Superior temporal gyrus (tissue), 1 donor: Measurements from ENCODE around the gene PRKAR1A.
"Not testable (repeated sequence)": the region's sequence is repeated elsewhere in the genome, so short reads cannot be mapped to it uniquely, and the experiment has no call there.

Source experiments
- DNase-seq: peaks from one replicate; pipeline ENCODE4 v3.0.0-alpha.2; 2016; ENCODE audit errors: extremely low spot score

The PRKAR1A gene

DNA sequence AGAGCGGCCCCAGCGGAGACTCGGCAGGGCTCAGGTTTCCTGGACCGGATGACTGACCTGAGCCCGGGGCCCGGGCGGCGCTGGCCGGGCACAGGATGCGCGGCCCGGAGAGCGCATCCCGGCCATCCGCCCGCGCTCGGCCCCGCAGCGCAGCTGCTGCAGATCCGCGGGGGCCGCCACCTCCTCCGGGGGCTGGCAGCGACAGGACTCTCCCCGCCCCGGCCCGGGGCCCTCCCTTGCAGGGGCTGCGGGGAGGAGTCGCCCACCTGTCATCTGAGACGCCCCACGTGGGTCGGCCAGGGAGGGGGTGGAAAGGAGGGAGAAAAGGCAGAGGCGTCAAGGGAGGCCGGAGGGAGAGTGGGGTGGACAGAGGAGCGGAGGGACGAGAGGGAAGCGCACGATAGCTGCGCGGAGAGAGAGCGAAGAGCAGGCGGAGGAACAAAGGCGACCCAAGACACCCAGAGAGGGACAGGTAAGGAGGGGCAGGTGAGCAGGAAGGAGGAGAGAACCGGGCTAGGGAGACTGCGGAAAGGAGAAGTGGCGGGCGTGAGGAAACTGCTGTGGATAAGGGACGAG is 471 bp upstream of the PRKAR1A start:
- peak; percentile 79 for DNase-seq

DNA sequence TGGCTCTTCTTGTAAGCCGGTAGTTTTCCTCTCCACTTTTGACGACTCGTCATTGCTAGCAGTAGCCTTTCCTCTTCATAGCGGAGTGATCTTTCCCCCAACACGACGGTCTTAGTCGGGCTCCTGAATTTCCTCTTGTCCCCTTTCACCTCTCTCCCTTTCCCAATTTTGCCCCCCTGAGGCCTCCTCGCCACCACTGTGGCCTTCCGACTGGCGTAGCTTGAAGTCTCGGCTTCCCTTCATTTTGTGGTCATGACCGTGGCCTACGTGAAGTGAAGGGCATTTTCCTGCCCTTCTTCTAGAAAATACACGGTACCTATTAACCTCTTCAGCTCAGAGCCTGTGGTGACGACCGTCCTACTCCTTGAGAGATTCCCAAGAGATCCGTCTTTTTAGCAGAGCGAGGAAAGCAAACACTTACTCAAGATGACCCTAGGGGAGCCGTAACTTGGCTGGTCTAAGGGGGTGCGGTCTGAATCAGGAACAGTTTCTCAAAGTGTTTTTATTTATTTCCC is 787 bp downstream of the PRKAR1A start:
- peak; percentile 56 for DNase-seq

DNA sequence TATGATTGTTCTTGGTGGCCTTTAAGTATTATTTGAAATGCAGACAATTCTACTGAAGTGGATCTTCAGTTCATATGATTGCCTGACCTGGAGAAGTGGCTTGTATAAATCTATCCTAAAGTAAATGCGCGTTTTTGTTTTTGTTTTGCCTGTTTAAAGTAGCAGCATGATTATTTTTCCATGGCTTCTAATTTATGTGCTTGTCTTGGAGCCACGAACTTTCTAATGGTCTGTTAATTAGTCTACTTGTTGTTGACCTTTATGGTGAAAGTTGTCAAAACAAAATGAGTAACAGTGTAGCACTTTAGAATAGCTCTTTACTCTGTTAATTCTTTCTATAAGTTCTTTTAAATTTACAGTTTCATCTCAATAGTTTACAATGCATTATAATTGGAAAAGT is 1.7 kb downstream of the PRKAR1A start:
- no peak for DNase-seq

DNA sequence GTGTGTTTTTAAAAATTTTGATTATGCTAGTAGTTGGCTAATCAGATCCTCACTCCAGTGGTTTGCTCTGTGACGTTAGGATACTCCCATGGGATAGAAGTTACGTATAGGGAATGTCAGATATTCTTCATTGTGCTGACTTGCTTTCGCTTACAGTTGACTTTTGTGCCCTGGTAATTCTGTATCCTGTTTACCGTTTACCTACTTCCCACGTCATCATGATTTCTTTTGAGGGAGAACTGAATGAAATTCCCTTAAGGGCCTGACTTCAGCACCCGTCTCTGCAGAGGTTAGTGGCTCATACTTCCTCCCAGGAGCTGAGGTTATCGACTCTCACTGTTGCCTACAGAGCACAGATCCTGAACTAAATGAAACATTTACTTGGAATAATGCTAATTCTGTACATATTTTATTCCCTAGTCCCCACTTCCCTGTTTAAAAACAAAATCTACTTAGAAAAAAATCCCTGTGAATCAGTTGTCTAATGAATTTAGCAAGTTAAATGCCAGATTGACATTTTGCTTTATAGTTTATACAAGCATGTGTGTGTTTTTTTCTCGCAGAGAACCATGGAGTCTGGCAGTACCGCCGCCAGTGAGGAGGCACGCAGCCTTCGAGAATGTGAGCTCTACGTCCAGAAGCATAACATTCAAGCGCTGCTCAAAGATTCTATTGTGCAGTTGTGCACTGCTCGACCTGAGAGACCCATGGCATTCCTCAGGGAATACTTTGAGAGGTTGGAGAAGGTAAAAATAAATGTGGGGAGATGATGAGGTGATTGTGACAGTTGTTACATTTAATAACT is 2.8 kb downstream of the PRKAR1A start:
- peak; percentile 60 for DNase-seq

DNA sequence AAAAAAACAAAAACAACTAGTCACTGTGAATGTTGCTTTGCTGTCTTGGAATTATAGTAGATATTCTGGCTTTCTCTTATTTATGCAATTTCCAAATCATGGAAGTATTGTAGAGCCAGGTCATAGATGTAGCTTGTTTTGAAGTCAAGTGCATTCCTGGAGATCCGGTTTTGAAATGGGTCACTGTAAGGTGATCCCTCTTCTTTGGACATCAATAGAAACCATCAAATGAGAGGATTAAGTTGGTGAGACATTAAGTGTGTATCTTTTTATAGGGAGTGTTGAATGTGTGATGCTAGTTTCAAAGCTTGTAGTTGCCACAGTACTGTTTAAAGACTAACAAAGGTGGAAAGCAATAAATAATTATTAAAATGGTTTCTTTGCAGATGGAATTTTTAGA is 4.5 kb downstream of the PRKAR1A start:
- no peak for DNase-seq

DNA sequence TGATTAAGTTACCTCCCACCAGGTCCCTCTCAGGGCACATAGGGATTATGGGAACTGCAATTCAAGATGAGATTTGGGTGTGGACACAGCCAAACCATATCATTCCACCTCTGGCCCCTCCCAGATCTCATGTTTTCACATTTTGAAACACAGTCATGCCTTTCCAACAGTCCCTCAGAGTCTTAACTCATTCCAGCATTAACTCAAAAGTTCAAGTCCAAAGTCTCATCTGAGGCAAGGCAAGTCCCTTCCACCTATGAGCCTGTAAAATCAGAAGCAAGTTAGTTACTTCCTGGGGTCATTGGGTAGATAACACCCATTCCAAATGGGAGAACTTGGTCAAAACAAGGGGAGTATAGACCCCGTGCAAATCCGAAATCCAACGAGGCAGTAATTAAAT is 5.4 kb downstream of the PRKAR1A start:
- DNase-seq, result not testable (repeated sequence)

DNA sequence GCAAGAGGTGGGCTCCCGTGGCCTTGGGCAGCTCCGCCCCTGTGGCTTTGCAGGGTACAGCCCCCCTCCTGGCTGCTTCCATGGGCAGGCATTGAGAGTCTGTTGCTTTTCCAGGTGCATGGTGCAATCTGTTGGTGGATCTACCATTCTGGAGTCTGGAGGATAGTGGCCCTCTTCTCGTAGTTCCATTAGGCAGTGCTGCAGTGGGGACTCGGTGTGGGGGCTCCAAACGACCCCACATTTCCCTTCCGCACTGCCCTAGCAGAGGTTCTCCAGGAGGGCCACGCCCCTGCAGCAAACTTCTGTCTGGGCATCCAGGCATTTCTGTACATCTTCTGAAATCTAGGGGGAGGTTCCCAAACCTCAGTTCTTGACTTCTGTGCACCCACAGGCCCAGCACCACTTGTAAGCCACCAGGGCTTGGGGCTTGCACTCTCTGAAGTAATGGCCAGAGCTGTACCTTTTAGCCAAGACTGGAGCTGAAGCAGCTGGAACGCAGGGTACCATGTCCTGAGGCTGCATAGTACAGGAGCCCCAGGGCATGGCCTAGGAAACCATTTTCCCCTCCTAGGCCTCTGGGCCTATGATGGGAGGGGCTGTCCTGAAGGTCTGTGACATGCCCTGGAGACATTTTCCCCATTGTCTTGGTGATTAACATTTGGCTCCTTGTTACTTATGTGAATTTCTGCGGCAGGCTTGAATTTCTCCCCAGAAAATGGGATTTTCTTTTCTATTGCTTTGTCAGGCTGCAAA is 6.0 kb downstream of the PRKAR1A start:
- DNase-seq, result no peak

DNA sequence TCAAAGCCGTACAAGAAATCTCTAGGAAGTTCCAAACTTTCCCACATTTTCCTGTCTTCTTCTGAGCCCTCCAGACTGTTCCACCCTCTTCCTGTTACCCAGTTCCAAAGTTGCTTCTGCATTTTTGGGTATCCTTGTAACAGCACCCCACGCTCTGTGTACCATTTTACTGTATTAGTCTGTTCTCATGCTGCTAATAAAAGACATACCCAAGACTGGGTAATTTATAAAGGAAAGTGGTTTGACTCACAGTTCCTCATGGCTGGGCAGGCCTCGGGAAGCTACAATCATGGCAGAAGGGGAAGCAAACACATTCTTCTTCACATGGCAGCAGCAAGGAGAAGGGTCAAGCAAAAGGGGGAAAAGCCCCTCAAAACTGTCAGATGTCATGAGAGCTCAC is 6.8 kb downstream of the PRKAR1A start:
- not testable (repeated sequence) for DNase-seq

DNA sequence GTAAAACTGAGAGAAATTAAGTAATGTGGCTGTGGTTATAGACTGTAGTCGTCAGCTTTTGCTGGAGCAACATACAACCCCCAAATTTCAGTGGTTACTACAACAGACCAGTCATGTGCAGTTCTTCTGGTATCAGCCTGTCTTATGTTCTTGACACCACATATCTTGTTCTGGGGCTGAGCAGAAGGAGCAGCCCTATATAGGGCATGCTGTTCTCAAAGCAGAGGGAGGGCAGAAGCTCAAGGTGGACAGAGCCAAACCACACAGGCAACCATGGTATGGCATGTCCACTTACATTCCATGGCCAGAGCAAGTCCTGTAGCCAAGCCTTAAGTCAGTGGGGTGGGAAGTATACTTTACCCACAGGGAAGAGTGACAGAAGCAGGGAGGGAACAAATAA is 7.7 kb downstream of the PRKAR1A start:
- no peak for DNase-seq

DNA sequence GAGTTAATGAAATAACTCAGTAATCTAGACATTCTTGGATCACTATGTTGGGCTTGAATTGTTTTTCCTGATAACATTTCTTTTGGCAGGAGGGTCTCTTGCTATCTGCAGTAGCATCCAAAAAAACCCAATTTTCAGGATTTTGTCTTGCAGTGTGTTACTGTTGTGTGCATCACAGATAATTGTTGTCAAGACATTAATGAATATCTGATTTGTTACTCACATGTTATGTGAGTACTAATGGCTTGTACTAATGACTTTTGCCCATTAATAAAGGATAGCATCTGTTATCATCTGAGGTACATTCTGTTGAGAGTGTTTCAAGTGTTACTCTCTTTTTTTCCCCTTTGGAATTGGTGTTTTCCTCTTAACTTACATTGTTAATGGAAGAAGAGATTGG is 10.0 kb downstream of the PRKAR1A start:
- DNase-seq, result no peak

DNA sequence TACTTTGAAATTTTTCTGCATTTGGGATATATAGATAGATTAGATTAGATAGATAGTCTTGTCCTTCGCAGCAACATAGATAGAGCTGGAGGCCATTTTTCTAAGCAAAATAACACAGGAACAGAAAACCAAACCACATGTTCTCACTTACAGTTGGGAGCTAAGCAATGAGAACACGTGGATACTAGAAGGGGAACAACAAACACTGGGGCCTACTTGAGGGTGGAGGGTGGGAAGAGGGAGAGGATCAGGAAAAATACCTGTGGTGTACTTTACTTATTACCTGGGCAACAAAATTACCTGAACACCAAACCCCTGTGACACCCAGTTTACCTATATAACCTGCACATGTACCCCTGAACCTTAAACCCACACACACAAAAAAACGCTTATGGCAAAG is 14.3 kb downstream of the PRKAR1A start:
- DNase-seq, result no peak

DNA sequence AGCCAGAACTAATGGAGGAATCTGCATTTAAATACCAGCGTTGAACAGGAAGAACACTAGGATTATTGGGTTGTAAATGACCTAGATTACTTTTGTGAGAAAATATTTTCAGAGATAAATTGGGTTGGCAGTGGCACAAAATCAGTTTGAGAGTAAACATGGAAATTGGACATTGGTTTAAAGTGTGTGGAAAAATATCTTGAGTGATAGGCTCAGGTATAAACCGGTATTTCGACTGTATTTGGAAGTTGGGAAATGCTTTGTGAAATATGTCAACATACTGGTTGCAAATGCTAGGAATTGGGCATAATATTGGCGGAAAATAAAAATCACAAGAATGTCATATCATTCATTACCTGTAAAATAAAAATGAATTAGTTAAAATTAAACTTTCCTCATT is 15.1 kb downstream of the PRKAR1A start:
- DNase-seq, result no peak

DNA sequence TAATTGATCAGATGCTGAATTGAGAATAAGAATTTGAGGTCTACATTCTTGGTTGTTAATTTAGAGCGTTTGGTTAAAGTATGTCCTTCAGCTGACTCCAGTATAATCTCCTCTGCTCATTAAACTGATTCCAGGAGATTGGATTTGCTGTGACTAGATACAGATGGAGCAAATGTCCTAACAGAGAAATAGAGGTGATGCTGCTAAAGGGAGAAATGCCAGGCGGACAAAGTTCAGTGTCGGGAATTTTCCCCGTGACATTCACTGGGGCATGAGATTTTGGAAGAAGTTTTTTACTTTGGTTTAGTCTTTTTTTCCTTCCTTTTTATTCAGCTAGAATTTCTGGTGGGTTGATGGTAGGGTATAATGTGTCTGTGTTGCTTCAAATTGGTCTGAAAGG is 19.0 kb downstream of the PRKAR1A start:
- DNase-seq, result peak; percentile 8

DNA sequence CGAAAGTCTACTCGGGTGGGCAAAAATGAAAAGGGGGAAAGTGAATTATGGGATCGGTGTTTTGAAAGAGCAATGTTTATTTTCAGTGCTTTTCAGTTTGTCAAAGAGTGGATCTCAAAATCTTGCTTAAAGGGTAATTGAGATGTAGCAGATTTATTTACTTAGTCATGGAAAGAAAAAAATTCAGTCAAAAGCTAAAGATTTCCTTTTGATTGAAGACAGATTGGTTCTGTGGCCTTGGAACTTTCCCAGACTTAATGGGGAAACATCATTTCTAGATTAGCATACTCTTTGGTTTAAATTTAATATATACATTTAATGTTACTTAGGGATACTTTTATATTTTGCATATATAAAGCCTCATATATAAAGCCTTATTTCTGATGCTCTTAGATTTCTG is 20.6 kb downstream of the PRKAR1A start:
- no peak for DNase-seq

DNA sequence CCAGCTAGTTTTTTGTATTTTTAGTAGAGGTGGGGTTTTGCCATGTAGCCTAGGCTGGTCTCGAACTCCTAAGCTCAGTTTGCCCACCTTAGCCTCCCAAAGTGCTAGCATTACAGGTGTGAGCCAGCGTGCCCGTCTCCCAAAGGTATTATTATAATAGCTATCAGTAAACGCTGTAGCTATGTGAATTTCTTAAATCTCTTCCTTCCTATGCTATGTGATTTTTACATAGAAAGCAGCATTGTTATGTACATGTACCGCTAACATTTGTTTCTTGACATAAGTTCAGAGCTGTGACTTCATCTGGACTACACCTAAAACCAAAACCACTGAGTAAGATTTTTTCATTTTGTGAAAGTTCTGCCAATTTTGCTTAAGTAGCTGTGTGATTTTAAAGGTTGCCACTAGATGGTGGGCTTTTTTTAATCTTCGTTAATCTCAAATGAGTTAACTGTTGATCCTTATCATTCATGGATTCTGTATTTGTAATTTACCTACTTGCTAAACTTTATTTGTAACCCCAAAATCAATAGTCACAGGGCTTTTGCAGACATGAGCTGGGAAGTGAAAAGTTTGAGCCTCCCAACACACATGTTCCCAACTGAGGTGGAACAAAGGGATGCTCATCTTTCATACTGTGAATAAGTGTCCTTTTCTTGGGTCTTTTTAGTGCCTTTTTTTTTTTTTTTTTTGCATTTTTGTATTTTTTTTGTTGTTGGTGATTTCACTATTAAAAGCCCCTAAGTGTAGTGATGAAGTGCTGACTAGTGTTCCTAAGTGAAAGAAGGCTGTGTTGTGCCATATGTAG is 21.9 kb downstream of the PRKAR1A start:
- DNase-seq, result peak; percentile 53

DNA sequence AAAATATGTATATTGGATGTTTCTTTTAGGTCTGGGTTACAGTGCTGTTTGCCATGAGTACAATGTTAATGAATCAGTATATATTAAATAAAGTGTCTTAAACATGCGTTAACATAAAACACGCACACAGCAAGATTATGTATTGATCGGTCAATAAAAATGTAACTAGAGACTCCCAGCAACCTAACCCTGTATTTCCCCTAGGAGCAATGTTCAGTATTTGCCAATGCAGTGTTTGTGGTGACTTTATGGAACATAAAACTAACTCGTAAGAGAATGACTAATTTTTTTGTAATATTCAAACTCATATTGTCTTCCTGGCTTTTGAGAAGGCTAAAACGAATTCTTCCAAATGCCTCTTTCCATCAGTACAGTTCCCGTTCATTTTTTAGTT is 22.5 kb downstream of the PRKAR1A start:
- no peak for DNase-seq

DNA sequence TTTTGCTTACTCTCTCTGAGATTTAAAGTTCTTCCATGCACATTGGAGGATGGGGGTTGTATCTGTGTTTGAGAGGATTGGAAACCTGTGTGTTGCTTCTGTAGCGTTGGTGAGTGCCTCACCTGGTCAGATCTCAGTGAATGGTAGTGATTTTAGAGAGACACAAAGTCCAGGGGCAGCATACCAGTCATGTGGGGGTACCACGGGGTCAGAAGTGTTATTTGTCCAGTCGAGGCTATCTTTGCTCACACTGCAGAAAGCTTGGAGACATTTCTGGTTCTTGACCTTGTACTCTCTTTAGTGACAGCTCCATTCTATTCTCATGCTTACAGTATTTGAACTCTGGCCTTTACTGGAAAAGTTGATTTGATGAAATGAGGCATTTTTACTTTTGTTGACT is 23.7 kb downstream of the PRKAR1A start:
- DNase-seq, result peak; percentile 4

DNA sequence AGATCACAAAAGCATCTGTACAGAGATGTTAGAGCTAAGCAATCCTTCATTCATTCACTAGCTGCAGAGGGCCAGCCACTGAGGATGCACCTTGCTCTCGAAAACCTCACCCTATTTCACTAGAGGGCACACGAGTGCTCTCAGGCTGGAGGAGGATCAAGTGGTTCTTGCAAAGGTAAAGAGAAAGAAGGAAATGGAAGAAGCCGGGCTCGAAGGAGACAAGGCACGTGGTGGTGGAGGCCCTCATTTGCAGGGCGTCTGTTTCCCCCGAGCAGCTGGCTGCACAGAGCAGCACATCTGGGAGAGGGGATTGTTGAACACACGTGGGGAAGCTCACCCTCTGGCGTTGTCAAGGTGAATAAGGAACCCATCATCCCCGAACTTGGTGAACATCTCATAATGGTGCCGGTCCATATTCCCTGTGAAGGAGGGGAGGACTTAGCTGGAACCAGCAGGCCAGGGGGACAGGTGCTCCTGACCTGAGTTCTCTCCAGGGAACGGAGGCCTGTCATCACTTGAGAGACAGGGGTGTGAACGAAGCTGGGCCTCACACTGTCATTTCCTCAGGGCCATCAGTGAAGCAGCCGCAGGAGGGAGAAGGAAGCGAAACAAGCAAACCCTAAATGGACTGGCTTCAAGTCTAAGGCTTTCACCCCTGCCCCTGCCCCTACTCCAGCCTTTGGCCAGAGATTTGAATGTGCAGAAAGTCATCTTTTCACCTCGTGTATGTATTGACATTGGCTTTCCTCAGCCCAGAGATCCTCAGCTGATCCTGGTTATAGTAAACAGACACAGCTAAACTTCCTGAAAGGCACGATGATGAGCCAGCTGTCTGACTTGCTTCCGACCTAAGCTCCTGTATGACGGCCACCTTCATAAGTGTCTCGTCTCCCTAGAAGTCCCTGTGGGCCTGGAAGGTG is 27.6 kb downstream of the PRKAR1A start:
- DNase-seq, result no peak

DNA sequence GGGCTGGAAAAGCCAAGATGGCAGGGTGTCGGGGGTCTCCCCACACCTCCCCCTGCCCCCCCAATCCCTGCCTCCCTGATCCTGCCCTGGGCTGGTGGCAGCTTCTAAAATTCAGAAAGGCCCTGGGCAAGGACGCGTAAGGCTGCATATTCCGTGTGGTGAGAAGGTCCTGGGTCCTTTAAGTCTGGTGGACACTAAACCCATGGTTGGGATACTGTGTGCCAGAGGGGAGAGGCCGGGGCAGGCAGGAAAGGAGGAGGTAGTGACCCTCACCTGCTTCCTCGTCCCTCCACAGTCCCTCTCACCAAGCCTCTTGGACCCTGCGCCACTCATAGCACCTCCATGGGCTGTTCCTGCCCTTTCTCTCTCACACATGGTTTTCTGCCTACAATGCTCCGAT is 28.8 kb downstream of the PRKAR1A start:
- no peak for DNase-seq

DNA sequence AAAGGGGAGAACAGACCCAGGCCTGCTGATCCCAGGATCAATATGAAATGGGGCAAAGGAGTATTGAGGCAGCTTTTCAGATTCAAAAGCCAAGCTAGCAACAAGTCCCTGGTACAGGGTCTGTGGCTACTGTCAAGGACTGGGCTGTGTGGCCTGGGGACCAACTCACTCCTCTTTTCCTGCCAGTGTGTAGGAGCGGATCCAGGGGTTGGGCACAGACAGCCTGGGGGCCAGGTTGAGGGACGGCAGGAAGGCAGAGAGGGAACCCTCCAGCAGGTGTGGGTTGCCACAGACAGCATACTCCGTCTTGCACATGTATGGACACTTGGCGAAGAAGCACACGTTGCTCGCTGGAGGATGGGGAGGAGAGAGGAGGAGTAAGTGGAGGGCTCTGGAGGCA is 29.6 kb downstream of the PRKAR1A start:
- no peak for DNase-seq
